Measurements from ENCODE around the gene SEC16B. TPM values are rescaled to one million over a fixed set of nuclear protein-coding genes. Genes with fewer than 3 reads are reported as not detected.

The SEC16B gene
- total RNA-seq, 1 donor from 2014 or later = 5.7 TPM

- no peaks in the 10 kb centered on the region for H3K9me3 ChIP-seq (ENCODE audit: control insufficient read depth in 3 of 3, low read length in 3 of 3)
- H3K36me3 ChIP-seq (ENCODE audit: control insufficient read depth in 3 of 3, insufficient read depth in 3 of 3, low read length in 3 of 3) = no peaks in the 10 kb centered on the region
- no peaks in the 10 kb centered on the region for H3K4me1 ChIP-seq (ENCODE audit: control insufficient read depth in 3 of 3, insufficient read depth in 3 of 3, low read length in 3 of 3)
- H3K27me3 ChIP-seq (ENCODE audit: control insufficient read depth in 3 of 3, insufficient read depth in 3 of 3, low read length in 3 of 3) = no peaks in the 10 kb centered on the region
- H3K4me3 ChIP-seq (ENCODE audit: low read length in 3 of 3) = no peak overlapping the region
- H3K27ac ChIP-seq (ENCODE audit: low read depth, low read length) = no peak overlapping the region
- no peak overlapping the region for H3K9ac ChIP-seq (ENCODE audit: low read depth in 1 of 3, low read length in 3 of 3)
Observed at GRCh38 chr1:177921590-177921989, 48.3 kb downstream of the SEC16B start.

DNA sequence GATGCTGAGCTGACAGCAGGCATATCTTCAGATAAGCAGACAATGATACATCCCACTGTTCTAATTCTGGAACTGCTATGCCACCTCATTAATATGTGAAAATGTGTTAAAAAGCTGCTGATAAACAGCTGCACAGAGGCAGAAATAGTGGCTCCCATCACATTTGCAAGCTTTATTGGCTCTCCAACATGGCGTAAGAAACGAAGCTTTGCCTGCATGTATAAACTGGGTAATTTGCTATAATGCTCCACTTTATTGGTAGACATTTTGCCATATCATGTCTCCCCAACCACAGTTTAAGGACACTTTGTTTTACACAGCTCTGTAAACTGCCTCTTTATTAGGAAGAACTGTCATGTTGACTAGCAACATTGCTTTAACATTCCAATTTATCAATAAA lies 49.8 kb downstream of the SEC16B start:
- H3K4me3 ChIP-seq (ENCODE audit: low read length in 3 of 3) = no peak overlapping the region
- no peak overlapping the region for H3K27ac ChIP-seq (ENCODE audit: low read depth, low read length)
- no peaks in the 10 kb centered on the region for H3K27me3 ChIP-seq (ENCODE audit: control insufficient read depth in 3 of 3, insufficient read depth in 3 of 3, low read length in 3 of 3)
- no peaks in the 10 kb centered on the region for H3K9me3 ChIP-seq (ENCODE audit: control insufficient read depth in 3 of 3, low read length in 3 of 3)
- H3K9ac ChIP-seq (ENCODE audit: low read depth in 1 of 3, low read length in 3 of 3) = no peak overlapping the region
- H3K4me1 ChIP-seq (ENCODE audit: control insufficient read depth in 3 of 3, insufficient read depth in 3 of 3, low read length in 3 of 3) = no peaks in the 10 kb centered on the region
- no peaks in the 10 kb centered on the region for H3K36me3 ChIP-seq (ENCODE audit: control insufficient read depth in 3 of 3, insufficient read depth in 3 of 3, low read length in 3 of 3)

DNA sequence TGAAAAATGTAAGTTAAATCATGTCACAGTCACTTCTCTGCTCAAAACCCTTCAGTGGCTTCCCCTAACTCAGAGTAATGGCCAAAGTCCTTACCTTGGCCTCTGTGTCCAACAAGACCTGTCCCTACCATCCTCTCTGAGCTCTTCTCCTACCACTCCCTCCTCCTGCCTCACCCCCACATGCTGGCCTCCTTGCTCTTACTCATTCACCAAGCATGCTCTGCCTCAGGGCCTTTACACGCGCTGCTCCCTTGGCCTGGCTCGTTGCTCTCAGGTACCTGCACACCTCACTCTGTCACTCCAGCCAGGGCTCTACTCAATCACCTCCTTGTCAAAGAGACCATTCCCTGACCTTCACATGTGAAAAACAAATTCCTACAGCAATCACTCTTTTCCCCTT lies 54.2 kb downstream of the SEC16B start:
- Histone ChIP-seq H3K4me3 (ENCODE audit: low read length in 3 of 3) (no peak overlapping the region), H3K36me3 (ENCODE audit: control insufficient read depth in 3 of 3, insufficient read depth in 3 of 3, low read length in 3 of 3) (no peaks in the 10 kb centered on the region), H3K9me3 (ENCODE audit: control insufficient read depth in 3 of 3, low read length in 3 of 3) (no peaks in the 10 kb centered on the region), H3K27me3 (ENCODE audit: control insufficient read depth in 3 of 3, insufficient read depth in 3 of 3, low read length in 3 of 3) (peaks cover 0 to 4% (median 2%) of the 10 kb centered on the region in 3 donors), H3K4me1 (ENCODE audit: control insufficient read depth in 3 of 3, insufficient read depth in 3 of 3, low read length in 3 of 3) (no peaks in the 10 kb centered on the region), H3K27ac (ENCODE audit: low read depth, low read length) (no peak overlapping the region), H3K9ac (ENCODE audit: low read depth in 1 of 3, low read length in 3 of 3) (no peak overlapping the region)

DNA sequence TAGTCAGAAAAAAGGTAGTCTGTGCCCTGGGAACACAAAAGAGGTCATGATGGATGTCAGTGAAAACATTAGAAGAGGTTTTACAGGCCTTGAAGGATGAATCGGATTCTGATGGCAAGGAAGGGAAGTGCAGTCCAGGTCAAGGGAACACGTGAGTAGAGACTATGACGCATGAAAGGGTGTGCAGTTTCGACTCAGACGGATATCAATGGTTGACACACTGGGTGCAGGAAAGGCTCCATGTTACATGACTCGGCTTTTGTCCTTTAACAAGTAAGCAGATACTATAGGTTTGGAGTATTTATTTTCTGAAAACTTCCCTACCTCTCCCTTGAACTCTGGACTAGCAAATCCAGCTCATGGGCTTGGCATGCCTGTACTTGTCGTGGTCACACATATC lies 55.3 kb downstream of the SEC16B start:
- H3K27me3 ChIP-seq (ENCODE audit: control insufficient read depth in 3 of 3, insufficient read depth in 3 of 3, low read length in 3 of 3) = peaks cover 0 to 8% (median 2%) of the 10 kb centered on the region in 3 donors
- H3K36me3 ChIP-seq (ENCODE audit: control insufficient read depth in 3 of 3, insufficient read depth in 3 of 3, low read length in 3 of 3) = no peaks in the 10 kb centered on the region
- H3K4me1 ChIP-seq (ENCODE audit: control insufficient read depth in 3 of 3, insufficient read depth in 3 of 3, low read length in 3 of 3) = no peaks in the 10 kb centered on the region
- no peak overlapping the region for H3K4me3 ChIP-seq (ENCODE audit: low read length in 3 of 3)
- no peak overlapping the region for H3K27ac ChIP-seq (ENCODE audit: low read depth, low read length)
- H3K9ac ChIP-seq (ENCODE audit: low read depth in 1 of 3, low read length in 3 of 3) = no peak overlapping the region
- no peaks in the 10 kb centered on the region for H3K9me3 ChIP-seq (ENCODE audit: control insufficient read depth in 3 of 3, low read length in 3 of 3)

DNA sequence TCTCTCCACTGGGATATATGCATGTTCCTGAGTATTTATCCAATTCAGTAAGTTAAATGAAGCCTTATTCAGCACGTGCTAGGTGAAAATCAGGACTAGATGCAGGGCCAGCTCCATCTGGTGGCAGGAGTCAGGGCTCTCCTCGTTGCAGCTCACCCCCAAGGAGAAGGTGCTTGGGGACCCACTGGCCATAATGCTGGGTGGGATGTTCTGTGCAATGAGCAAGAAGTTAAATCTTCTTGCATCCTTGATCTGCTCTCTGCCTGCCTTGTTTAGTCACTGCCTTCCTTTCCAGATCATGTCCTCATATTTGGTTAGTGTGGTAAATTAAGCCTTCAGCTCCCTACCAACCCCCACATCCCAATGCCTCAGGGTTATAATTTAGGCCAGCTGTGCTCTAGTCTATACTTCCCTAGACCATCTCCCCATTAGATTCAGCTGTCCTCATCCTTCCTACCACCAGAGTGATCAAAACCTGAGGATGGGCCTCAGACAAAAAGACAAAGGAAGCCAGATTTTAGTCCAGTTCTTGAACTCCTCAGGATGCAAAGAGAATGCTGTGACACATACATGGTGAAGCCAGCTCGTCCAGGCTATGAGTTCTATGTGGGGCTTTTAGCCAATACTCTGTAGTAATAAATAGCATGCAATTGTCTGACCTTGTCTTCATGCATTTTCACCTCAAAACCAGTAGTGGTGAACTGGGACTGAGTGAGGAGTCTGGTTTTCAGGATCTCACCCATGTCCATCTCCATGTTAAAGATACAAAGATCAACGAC lies 55.9 kb downstream of the SEC16B start:
- Histone ChIP-seq H3K36me3 (ENCODE audit: control insufficient read depth in 3 of 3, insufficient read depth in 3 of 3, low read length in 3 of 3) (no peaks in the 10 kb centered on the region), H3K9me3 (ENCODE audit: control insufficient read depth in 3 of 3, low read length in 3 of 3) (no peaks in the 10 kb centered on the region), H3K4me3 (ENCODE audit: low read length in 3 of 3) (no peak overlapping the region), H3K27me3 (ENCODE audit: control insufficient read depth in 3 of 3, insufficient read depth in 3 of 3, low read length in 3 of 3) (peaks cover 0 to 8% (median 2%) of the 10 kb centered on the region in 3 donors), H3K9ac (ENCODE audit: low read depth in 1 of 3, low read length in 3 of 3) (no peak overlapping the region), H3K4me1 (ENCODE audit: control insufficient read depth in 3 of 3, insufficient read depth in 3 of 3, low read length in 3 of 3) (no peaks in the 10 kb centered on the region), H3K27ac (ENCODE audit: low read depth, low read length) (no peak overlapping the region)

DNA sequence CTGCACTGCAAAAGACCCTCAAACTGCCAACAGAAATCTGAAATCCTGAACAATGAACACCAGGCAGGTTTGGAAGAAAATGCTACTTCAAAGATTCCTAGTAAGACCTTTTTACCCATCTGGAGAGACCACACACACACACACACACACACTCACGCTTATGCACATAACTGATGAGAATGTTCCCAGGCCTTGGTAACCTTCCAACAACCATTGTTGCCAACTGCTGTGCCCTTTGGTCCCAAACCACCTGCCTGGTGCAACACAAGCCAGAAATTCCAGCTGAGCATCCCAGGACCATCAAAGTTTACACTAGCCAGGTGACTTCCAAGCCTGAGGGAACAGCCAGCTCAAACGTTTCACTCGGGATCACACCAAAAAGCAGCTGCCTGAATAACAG lies 56.9 kb downstream of the SEC16B start:
- peaks cover 0 to 8% (median 2%) of the 10 kb centered on the region in 3 donors for H3K27me3 ChIP-seq (ENCODE audit: control insufficient read depth in 3 of 3, insufficient read depth in 3 of 3, low read length in 3 of 3)
- no peaks in the 10 kb centered on the region for H3K36me3 ChIP-seq (ENCODE audit: control insufficient read depth in 3 of 3, insufficient read depth in 3 of 3, low read length in 3 of 3)
- no peaks in the 10 kb centered on the region for H3K9me3 ChIP-seq (ENCODE audit: control insufficient read depth in 3 of 3, low read length in 3 of 3)
- H3K27ac ChIP-seq (ENCODE audit: low read depth, low read length) = no peak overlapping the region
- no peak overlapping the region for H3K9ac ChIP-seq (ENCODE audit: low read depth in 1 of 3, low read length in 3 of 3)
- H3K4me1 ChIP-seq (ENCODE audit: control insufficient read depth in 3 of 3, insufficient read depth in 3 of 3, low read length in 3 of 3) = no peaks in the 10 kb centered on the region
- no peak overlapping the region for H3K4me3 ChIP-seq (ENCODE audit: low read length in 3 of 3)

DNA sequence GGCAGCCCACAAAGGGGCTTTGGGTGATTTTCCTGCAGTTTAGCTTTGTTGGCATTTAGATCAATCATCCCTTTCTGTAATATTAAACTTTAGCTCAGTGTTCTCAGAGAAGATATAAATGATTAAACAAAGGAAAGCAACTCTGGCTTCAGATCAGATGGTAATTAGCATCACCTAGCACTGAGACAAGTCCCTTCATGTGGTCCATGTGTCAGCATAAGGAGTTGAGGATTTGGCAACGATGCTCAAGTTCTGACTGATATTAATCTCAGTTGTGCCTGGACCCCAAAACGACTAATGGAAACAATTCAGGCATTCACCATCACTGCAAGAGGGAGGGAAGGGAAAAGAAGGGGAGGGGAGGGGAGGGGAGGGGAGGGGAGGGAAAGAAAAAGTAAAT lies 60.4 kb downstream of the SEC16B start:
- Histone ChIP-seq H3K27me3 (ENCODE audit: control insufficient read depth in 3 of 3, insufficient read depth in 3 of 3, low read length in 3 of 3) (peaks cover 0 to 8% (median 2%) of the 10 kb centered on the region in 3 donors), H3K9ac (ENCODE audit: low read depth in 1 of 3, low read length in 3 of 3) (no peak overlapping the region), H3K4me1 (ENCODE audit: control insufficient read depth in 3 of 3, insufficient read depth in 3 of 3, low read length in 3 of 3) (no peaks in the 10 kb centered on the region), H3K27ac (ENCODE audit: low read depth, low read length) (no peak overlapping the region), H3K4me3 (ENCODE audit: low read length in 3 of 3) (no peak overlapping the region), H3K36me3 (ENCODE audit: control insufficient read depth in 3 of 3, insufficient read depth in 3 of 3, low read length in 3 of 3) (no peaks in the 10 kb centered on the region), H3K9me3 (ENCODE audit: control insufficient read depth in 3 of 3, low read length in 3 of 3) (no peaks in the 10 kb centered on the region)

DNA sequence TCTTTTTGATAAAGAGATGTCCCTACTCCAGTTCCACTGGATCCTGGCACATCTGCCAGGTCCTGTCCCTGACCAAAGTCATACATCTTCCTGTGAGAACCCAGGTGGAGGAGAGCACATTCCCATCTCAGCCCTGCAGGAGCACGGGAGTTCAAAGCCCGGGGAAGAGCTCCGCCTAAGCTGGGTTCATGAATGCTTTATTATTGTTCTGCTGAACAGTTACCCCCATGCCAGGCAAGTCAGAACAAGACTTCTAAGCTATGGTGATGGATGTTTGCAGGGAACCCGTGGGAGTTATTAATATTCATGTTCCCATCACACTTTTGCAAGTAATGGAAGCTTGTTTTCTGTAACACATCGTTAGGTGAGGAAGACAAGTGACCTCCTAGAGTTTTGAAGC lies 62.9 kb downstream of the SEC16B start:
- no peaks in the 10 kb centered on the region for H3K9me3 ChIP-seq (ENCODE audit: control insufficient read depth in 3 of 3, low read length in 3 of 3)
- H3K9ac ChIP-seq (ENCODE audit: low read depth in 1 of 3, low read length in 3 of 3) = no peak overlapping the region
- no peaks in the 10 kb centered on the region for H3K4me1 ChIP-seq (ENCODE audit: control insufficient read depth in 3 of 3, insufficient read depth in 3 of 3, low read length in 3 of 3)
- H3K36me3 ChIP-seq (ENCODE audit: control insufficient read depth in 3 of 3, insufficient read depth in 3 of 3, low read length in 3 of 3) = no peaks in the 10 kb centered on the region
- H3K27me3 ChIP-seq (ENCODE audit: control insufficient read depth in 3 of 3, insufficient read depth in 3 of 3, low read length in 3 of 3) = peaks cover 0 to 8% (median 0%) of the 10 kb centered on the region in 3 donors
- no peak overlapping the region for H3K4me3 ChIP-seq (ENCODE audit: low read length in 3 of 3)
- H3K27ac ChIP-seq (ENCODE audit: low read depth, low read length) = no peak overlapping the region

DNA sequence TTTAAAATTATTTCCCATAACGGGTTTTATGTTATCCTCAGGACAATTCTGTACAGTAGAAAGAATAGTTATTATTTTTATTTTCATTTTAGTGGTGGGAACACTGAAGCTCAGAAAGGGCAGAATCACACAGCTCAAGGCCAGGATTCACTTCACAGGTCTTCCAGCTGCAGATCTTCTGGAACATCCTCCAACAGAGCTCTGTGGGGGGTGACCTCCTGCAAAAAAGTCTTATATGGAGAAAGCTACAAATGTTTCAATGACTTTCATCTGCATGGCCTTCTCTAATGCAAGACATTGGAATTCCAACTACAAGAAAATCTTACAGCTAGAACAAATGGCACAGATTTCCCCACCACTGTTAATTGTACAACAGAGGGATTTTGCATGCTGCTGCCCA lies 64.2 kb downstream of the SEC16B start:
- Histone ChIP-seq H3K9me3 (ENCODE audit: control insufficient read depth in 3 of 3, low read length in 3 of 3) (no peaks in the 10 kb centered on the region), H3K36me3 (ENCODE audit: control insufficient read depth in 3 of 3, insufficient read depth in 3 of 3, low read length in 3 of 3) (no peaks in the 10 kb centered on the region), H3K27me3 (ENCODE audit: control insufficient read depth in 3 of 3, insufficient read depth in 3 of 3, low read length in 3 of 3) (peaks cover 0 to 4% (median 0%) of the 10 kb centered on the region in 3 donors), H3K4me1 (ENCODE audit: control insufficient read depth in 3 of 3, insufficient read depth in 3 of 3, low read length in 3 of 3) (no peaks in the 10 kb centered on the region), H3K9ac (ENCODE audit: low read depth in 1 of 3, low read length in 3 of 3) (no peak overlapping the region), H3K4me3 (ENCODE audit: low read length in 3 of 3) (no peak overlapping the region), H3K27ac (ENCODE audit: low read depth, low read length) (no peak overlapping the region)

DNA sequence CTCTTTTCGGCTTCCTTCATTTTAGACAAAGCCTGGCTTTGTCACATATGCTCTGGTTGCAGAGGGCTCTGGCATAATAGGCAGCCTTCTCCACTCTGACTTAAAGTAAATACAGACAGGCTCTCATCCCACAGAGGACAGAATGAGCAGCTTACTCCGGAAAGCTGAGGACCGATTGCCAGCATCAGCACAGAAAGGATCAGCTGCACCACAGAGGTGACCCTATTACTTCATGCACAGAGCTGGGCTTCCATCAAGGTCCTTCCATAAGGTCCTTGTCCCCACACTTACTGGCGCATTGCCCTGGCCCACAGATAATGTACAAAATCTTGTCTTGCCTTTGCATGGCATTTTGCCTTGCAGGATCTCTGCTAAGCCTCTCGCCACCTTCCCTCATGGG lies 67.6 kb downstream of the SEC16B start:
- no peak overlapping the region for H3K4me3 ChIP-seq (ENCODE audit: low read length in 3 of 3)
- no peaks in the 10 kb centered on the region for H3K9me3 ChIP-seq (ENCODE audit: control insufficient read depth in 3 of 3, low read length in 3 of 3)
- no peak overlapping the region for H3K9ac ChIP-seq (ENCODE audit: low read depth in 1 of 3, low read length in 3 of 3)
- H3K36me3 ChIP-seq (ENCODE audit: control insufficient read depth in 3 of 3, insufficient read depth in 3 of 3, low read length in 3 of 3) = no peaks in the 10 kb centered on the region
- H3K4me1 ChIP-seq (ENCODE audit: control insufficient read depth in 3 of 3, insufficient read depth in 3 of 3, low read length in 3 of 3) = no peaks in the 10 kb centered on the region
- no peak overlapping the region for H3K27ac ChIP-seq (ENCODE audit: low read depth, low read length)
- H3K27me3 ChIP-seq (ENCODE audit: control insufficient read depth in 3 of 3, insufficient read depth in 3 of 3, low read length in 3 of 3) = no peaks in the 10 kb centered on the region
